OCI-LY7 (cell line): ENCODE data around the gene GSTT2.
"Not testable (repeated sequence)": the region's sequence is repeated elsewhere in the genome, so short reads cannot be mapped to it uniquely, and the experiment has no call there.

Source experiments
- CTCF ChIP-seq: fragments of 200-600 bp; sonication (generic); conservative IDR thresholded peaks from 2 replicates; pipeline ENCODE4 v1.5.1; 2014; ENCODE audit warnings: mild to moderate bottlenecking, antibody characterized with exemption, low read length, moderate library complexity, mixed read lengths
- EZH2phosphoT487 ChIP-seq: fragments of 200-600 bp; sonication (generic); IDR thresholded peaks from 2 replicates; pipeline ENCODE4 v1.6.1; 2018; ENCODE audit warnings: low read depth, borderline replicate concordance, mild to moderate bottlenecking, mixed run types, antibody characterized with exemption, low read length, moderate library complexity, mixed read lengths

GRCh38 chr22:23979557-23980240 is at the start of gene GSTT2:
- TF ChIP-seq CTCF, EZH2phosphoT487: not testable (repeated sequence)
